Erythroblast (primary cell): ENCODE results near the gene NUP107.

ENCODE experiments used
- GATA1 ChIP-seq: IDR thresholded peaks from 2 replicates; pipeline ENCODE4 v1.6.1; 2011; ENCODE audit warnings: low read depth, mild to moderate bottlenecking, control low read depth, low read length, moderate library complexity
- POLR2A ChIP-seq: IDR thresholded peaks from 2 replicates; pipeline ENCODE4 v1.6.1; 2011; ENCODE audit warnings: mild to moderate bottlenecking, low read length

DNA sequence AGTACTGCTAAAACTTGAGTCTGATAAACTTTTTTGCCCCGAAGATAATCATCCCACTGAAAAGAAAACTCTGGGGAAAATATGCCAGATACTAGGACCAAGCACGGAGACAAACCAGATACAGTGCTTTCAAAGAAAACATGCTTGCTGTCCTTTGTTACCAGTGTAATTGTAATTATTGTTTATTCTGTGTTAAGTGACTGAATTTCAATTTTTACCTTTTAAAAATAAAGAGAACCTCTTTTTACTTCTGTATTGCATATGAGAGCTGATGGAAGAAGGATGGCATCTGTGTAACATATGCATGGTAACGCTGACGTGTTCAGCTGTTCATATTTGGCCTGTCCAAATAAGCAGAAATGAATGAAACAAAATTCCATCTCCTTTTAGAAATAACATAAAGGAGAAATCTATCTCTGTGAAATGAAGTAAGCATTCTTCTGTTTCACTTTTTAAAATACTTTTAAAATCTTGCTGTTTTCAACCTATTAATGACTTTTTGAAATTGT lies 81.7 kb downstream of the NUP107 start:
- no peak for TF ChIP-seq POLR2A
- no peak for TF ChIP-seq GATA1
